Sigmoid colon (tissue), 7 donors: ENCODE data around the gene KATNAL1. TPM values are rescaled to one million over a fixed set of nuclear protein-coding genes. Genes with fewer than 3 reads are reported as not detected.
A peak's percentile ranks its signal among the peaks of the same experiment; 100 is the strongest.

ENCODE experiments used
- DNase-seq: peaks from one replicate; pipeline ENCODE4 v3.0.0-alpha.2; 2019
- H3K27ac ChIP-seq, 4 donors: fragments of 200-600 bp; sonication (generic); one replicate each; pipeline ENCODE4 v1.5.1; 2016 to 2019; ENCODE audit warnings: mild to moderate bottlenecking in 1 of 4
- H3K27me3 ChIP-seq, 3 donors: fragments of 200-600 bp; sonication (generic); one replicate each; pipeline ENCODE4 v1.5.1; 2019; ENCODE audit warnings: mild to moderate bottlenecking in 1 of 3
- H3K36me3 ChIP-seq, 4 donors: fragments of 200-600 bp; sonication (generic); one replicate each; pipeline ENCODE4 v1.5.1; 2016 to 2019
- H3K4me1 ChIP-seq, 4 donors: fragments of 200-600 bp; sonication (generic); one replicate each; pipeline ENCODE4 v1.5.1; 2017 to 2019
- H3K4me3 ChIP-seq, 4 donors: fragments of 200-600 bp; sonication (generic); one replicate each; pipeline ENCODE4 v1.5.1; 2017 to 2019; ENCODE audit warnings: mild to moderate bottlenecking in 2 of 4, moderate library complexity in 1 of 4
- H3K9me3 ChIP-seq, 4 donors: fragments of 200-600 bp in 3 of 4; sonication (generic) in 3 of 4; one replicate each; pipeline versions ENCODE4 v1.5.1 to v1.6.1; 2013 to 2019
- CTCF ChIP-seq, 4 experiments: fragments of 450-650 bp in 3 of 4; fragments of 200-600 bp in 1 of 4; IDR thresholded peaks; one replicate each; pipeline ENCODE4 v1.5.1; 2016 to 2019; ENCODE audit warnings: antibody characterized with exemption in 4 of 4, mild to moderate bottlenecking in 3 of 4, moderate library complexity in 2 of 4
- EP300 ChIP-seq, 4 donors: sonication (generic); formaldehyde crosslinking; IDR thresholded peaks; one replicate each; pipeline ENCODE4 v1.6.1; 2017; ENCODE audit warnings: antibody characterized with exemption in 4 of 4
- POLR2A ChIP-seq, 2 donors: fragments of 450-650 bp; IDR thresholded peaks; one replicate each; pipeline ENCODE4 v1.6.1; 2016; ENCODE audit warnings: antibody characterized with exemption in 2 of 2, mild to moderate bottlenecking in 2 of 2, moderate library complexity in 2 of 2
- POLR2AphosphoS5 ChIP-seq, 4 donors: sonication (generic); formaldehyde crosslinking; IDR thresholded peaks; one replicate each; pipeline ENCODE4 v1.6.1; 2017; ENCODE audit warnings: antibody characterized with exemption in 4 of 4
- WGBS, 2 donors: extraction: QIAGEN DNeasy Blood & Tissue Kit; methylation state at CpG; one replicate each; pipeline ENCODE4 v1.1.7; 2013; 5-methylcytosine and 5-hydroxymethylcytosine counted together
- intact Hi-C: fragments of 100-400 bp; cut with DNase I; formaldehyde crosslinking; loops from one replicate; pipeline ENCODE4 v1.15.1; 2023
- polyA plus RNA-seq, 3 donors: library from polyadenylated mRNA; stranded (reverse); fragments of 200-250 nt; gene quantifications; one replicate each; pipeline ENCODE4 v1.2.3, GENCODE V29; 2013
- total RNA-seq, 4 donors: library from RNA; depleted of rRNA; stranded (reverse); fragments of >200 nt; gene quantifications; one replicate each; pipeline ENCODE4 v1.1.0, GENCODE V29; 2016
- donor health status: healthy with polysubstance abuse.
- donor health status: Bipolar disorder and iron deficiency.
- donor health status: healthy.

The KATNAL1 gene
- total and polyA plus RNA-seq, 7 donors, result 0.92 to 51.2 (median 31.9) TPM

DNA sequence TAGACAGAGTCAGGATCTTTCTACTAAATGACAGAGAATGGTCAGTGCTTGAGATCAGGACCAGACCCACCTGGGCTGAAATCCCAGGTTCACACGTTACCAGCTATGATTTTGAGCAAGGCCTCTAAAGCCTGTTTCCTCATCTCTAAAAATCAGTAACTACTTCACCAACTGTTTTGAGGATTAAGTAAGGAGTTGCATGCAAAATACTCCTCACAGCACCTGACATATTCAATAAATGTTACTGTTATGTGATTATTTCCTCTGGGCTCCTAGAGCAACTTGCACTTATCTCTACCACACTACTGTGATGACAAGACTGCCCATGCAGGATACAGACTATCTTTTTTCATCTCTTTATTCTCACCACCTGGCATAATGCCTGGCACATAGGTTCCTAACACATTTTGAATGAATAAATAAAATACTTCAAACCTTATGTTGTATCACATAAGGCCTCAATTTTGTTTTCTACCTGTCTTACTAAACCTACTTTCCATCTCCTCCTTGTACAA, 1.8 kb downstream of the KATNAL1 start:
- 84 to 92% methylated on average over 1 of the region's 1 CpG for WGBS, 2 donors

DNA sequence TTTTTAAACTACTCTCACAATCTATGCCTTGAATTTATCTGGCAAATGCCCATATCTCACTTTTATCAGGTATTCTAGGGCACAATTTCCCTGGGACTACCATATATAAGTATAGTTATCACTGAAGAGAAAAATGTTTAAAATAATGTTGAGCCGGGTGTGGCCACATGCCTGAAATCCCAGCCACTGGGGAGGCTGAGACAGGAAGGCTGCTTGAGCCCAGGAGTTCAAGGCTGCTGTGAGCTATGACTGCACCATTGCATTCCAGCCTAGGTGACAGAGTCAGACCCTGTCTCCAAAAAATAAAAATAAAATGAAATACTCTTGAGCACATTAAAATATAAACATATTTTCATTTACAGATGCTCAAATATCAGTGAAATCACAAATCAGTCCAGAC, 4.1 kb downstream of the KATNAL1 start:
- no peaks in the 10 kb centered on the region for H3K27me3 ChIP-seq
- H3K4me1 ChIP-seq, result peaks cover 3 to 75% (median 51%) of the 10 kb centered on the region in 4 donors
- intact Hi-C loops, result no loop called here
- no peaks in the 10 kb centered on the region for H3K9me3 ChIP-seq
- H3K4me3 ChIP-seq, result no peak overlapping the region
- TF ChIP-seq POLR2A (IDR thresholded peaks at IDR 0.05) (no peak), POLR2AphosphoS5 (IDR thresholded peaks at IDR 0.05) (no peak), CTCF (IDR thresholded peaks at IDR 0.05) (no peak), EP300 (IDR thresholded peaks at IDR 0.05) (no peak)
- no peaks in the 10 kb centered on the region for H3K36me3 ChIP-seq
- H3K27ac ChIP-seq, result peak overlapping the region in 2 of 4 donors; percentile 31 to 95
- 59 to 85% methylated on average over 1 of the region's 1 CpG for WGBS, 2 donors
- DNase-seq, result no peak

More for the DNA sequence above, 1.8 kb downstream of the KATNAL1 start:
- intact Hi-C loops, result loop anchor here (5.0 kb wide), 1 partner anchor 173 kb away; no protein-coding TSS in a partner anchor
- TF ChIP-seq CTCF (IDR thresholded peaks at IDR 0.05) (no peak), POLR2AphosphoS5 (IDR thresholded peaks at IDR 0.05) (no peak), POLR2A (IDR thresholded peaks at IDR 0.05) (no peak), EP300 (IDR thresholded peaks at IDR 0.05) (no peak)
- Histone ChIP-seq H3K36me3 (no peaks in the 10 kb centered on the region), H3K27ac (peak overlapping the region in 3 of 4 donors; percentile 89 to 95 (median 95)), H3K27me3 (no peaks in the 10 kb centered on the region), H3K4me3 (peak overlapping the region in 2 of 4 donors; percentile 83 to 87), H3K4me1 (peaks cover 3 to 67% (median 46%) of the 10 kb centered on the region in 4 donors), H3K9me3 (no peaks in the 10 kb centered on the region)
- no peak for DNase-seq

- Histone ChIP-seq H3K4me3 (no peak overlapping the region), H3K27ac (peak overlapping the region in 2 of 4 donors; percentile 31 to 95), H3K27me3 (no peaks in the 10 kb centered on the region), H3K4me1 (peaks cover 3 to 68% (median 47%) of the 10 kb centered on the region in 4 donors), H3K36me3 (no peaks in the 10 kb centered on the region), H3K9me3 (no peaks in the 10 kb centered on the region)
- no peak for DNase-seq
- WGBS, 2 donors, result 89 to 90% methylated on average over 5 of the region's 5 CpGs
- TF ChIP-seq POLR2A (IDR thresholded peaks at IDR 0.05) (no peak), CTCF (IDR thresholded peaks at IDR 0.05) (no peak), POLR2AphosphoS5 (IDR thresholded peaks at IDR 0.05) (no peak), EP300 (IDR thresholded peaks at IDR 0.05) (no peak)
- intact Hi-C loops, result no loop called here
Observed at GRCh38 chr13:30301827-30302226, 5.5 kb downstream of the KATNAL1 start.

- intact Hi-C loops, result no loop called here
Observed at GRCh38 chr13:30300596-30300995, 6.8 kb downstream of the KATNAL1 start.

More at GRCh38 chr13:30300596-30300995, 6.8 kb downstream of the KATNAL1 start:
- WGBS, 2 donors, result 86 to 91% methylated on average over 1 of the region's 1 CpG
- no peak for TF ChIP-seq EP300 (IDR thresholded peaks at IDR 0.05)
- no peak for TF ChIP-seq POLR2A (IDR thresholded peaks at IDR 0.05)
- TF ChIP-seq CTCF (IDR thresholded peaks at IDR 0.05), result no peak
- no peak for TF ChIP-seq POLR2AphosphoS5 (IDR thresholded peaks at IDR 0.05)
- H3K4me1 ChIP-seq, result peaks cover 3 to 59% (median 38%) of the 10 kb centered on the region in 4 donors
- H3K4me3 ChIP-seq, result no peak overlapping the region
- no peaks in the 10 kb centered on the region for H3K36me3 ChIP-seq
- H3K9me3 ChIP-seq, result no peaks in the 10 kb centered on the region
- no peak for DNase-seq
- peak overlapping the region in 1 of 4 donors; percentile 95 for H3K27ac ChIP-seq
- no peaks in the 10 kb centered on the region for H3K27me3 ChIP-seq
